Measurements from ENCODE around the gene XPO5.
"Not testable (repeated sequence)": the region's sequence is repeated elsewhere in the genome, so short reads cannot be mapped to it uniquely, and the experiment has no call there.

XPO5 gene

GRCh38 chr6:43500921-43501320 lies 74.9 kb downstream of the XPO5 start:
- in situ Hi-C loops (cut with MboI; ENCODE audit: low sequenced_read_pairs, unreplicated experiment) = loop anchor here (10.0 kb wide), 1 partner anchor 106 kb away; no protein-coding TSS in a partner anchor
- TF ChIP-seq CTCF (IDR thresholded peaks at IDR 0.05; ENCODE audit: borderline replicate concordance, control extremely low read depth, extremely low read depth, insufficient read depth, missing control alignments) = no peak
- DNase-seq (ENCODE audit: low spot score) = no peak

- TF ChIP-seq CTCF (IDR thresholded peaks at IDR 0.05; ENCODE audit: borderline replicate concordance, control extremely low read depth, extremely low read depth, insufficient read depth, missing control alignments) = no peak
- DNase-seq (ENCODE audit: low spot score) = no peak
- in situ Hi-C loops (cut with MboI; ENCODE audit: low sequenced_read_pairs, unreplicated experiment) = loop anchor here (25.0 kb wide), 1 partner anchor 237 kb away; no protein-coding TSS in a partner anchor
These were observed 76.6 kb downstream of the XPO5 start for GRCh38 chr6:43499028-43499815.

GRCh38 chr6:43498291-43498690 lies 77.5 kb downstream of the XPO5 start:
- not testable (repeated sequence) for DNase-seq (ENCODE audit: low spot score)
- in situ Hi-C loops (cut with MboI; ENCODE audit: low sequenced_read_pairs, unreplicated experiment) = loop anchor here (25.0 kb wide), 1 partner anchor 236 kb away; no protein-coding TSS in a partner anchor

- in situ Hi-C loops (cut with MboI; ENCODE audit: low sequenced_read_pairs, unreplicated experiment) = loop anchor here (25.0 kb wide), 1 partner anchor 235 kb away; no protein-coding TSS in a partner anchor
These were observed 78.1 kb downstream of the XPO5 start for GRCh38 chr6:43497689-43498088.

GRCh38 chr6:43497129-43497396 lies 78.8 kb downstream of the XPO5 start:
- in situ Hi-C loops (cut with MboI; ENCODE audit: low sequenced_read_pairs, unreplicated experiment) = loop anchor here (25.0 kb wide), 1 partner anchor 235 kb away; no protein-coding TSS in a partner anchor
- TF ChIP-seq CTCF (IDR thresholded peaks at IDR 0.05; ENCODE audit: borderline replicate concordance, control extremely low read depth, extremely low read depth, insufficient read depth, missing control alignments) = no peak
- DNase-seq (ENCODE audit: low spot score) = no peak

More at GRCh38 chr6:43497689-43498088, 78.1 kb downstream of the XPO5 start:
- TF ChIP-seq CTCF (IDR thresholded peaks at IDR 0.05; ENCODE audit: borderline replicate concordance, control extremely low read depth, extremely low read depth, insufficient read depth, missing control alignments) = no peak
- no peak for DNase-seq (ENCODE audit: low spot score)

- in situ Hi-C loops (cut with MboI; ENCODE audit: low sequenced_read_pairs, unreplicated experiment) = loop anchor here (25.0 kb wide), 1 partner anchor 234 kb away; no protein-coding TSS in a partner anchor
- DNase-seq (ENCODE audit: low spot score) = peak; percentile 68
- peak; percentile 45 for TF ChIP-seq CTCF (IDR thresholded peaks at IDR 0.05; ENCODE audit: borderline replicate concordance, control extremely low read depth, extremely low read depth, insufficient read depth, missing control alignments)
These were observed 79.3 kb downstream of the XPO5 start for GRCh38 chr6:43496370-43497128.
